ENCODE data around the gene ATXN2.
A peak's percentile ranks its signal among the peaks of the same experiment; 100 is the strongest.

The ATXN2 gene

DNA sequence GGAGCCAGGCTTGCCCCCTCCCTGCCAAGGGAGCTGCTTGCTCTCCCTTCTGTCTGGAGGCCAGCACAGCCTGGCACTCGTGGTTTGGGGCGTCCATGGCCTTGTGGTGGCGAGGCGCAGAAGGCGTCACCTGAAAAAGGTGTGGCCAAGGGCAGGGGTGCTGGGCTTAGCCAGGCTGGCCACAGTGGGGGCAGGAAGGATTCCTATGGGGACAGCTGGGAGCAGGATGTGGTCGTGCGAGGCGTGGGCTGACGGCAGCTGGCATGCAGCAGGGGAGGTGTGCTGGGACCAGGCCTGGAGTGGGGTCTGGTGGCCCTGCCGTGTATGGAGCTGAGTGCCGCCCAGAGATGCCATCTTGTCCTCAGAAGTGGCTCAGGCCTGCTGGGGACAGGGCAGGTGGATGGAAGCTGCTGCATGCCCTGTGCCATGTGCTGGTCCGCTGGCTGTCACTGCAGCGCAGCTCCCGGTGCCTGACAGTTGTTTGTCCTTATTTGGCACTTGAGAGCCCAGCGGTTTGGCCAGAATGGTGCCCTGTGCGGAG lies 163.4 kb downstream of the ATXN2 start:
- DNase-seq: no peak

DNA sequence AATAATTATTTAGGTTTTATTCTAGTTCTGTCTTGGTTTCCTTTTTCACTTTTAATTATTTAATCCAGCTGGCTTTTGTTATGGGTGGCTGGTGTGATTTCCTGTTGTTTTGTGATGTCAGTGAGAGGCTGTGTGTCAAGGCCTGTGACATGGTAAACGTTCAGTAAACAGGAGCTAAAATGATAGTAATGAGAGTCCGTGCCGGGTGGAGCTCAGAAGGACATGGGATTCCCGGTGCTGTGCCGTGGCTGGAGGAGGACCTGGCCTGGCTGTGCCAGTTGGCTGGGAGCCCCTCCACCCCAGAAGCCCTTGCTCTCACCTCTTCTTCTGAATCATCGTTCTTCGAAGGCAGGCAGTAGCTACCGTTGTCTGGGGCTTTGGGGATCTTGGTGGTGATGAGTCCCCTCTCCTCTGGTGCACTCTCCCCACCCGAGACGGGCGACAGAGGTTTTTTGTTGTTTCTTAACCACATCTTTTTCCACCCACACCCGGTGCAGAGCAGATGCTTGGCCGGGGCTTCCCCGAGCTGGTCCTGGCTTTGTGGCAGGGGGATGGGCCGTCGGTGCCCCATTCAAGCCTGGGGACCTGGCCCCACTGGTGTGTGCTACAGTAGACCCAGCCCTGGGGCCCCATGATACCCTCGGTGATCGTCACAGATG lies 164.3 kb downstream of the ATXN2 start:
- DNase-seq: peak; percentile 24

DNA sequence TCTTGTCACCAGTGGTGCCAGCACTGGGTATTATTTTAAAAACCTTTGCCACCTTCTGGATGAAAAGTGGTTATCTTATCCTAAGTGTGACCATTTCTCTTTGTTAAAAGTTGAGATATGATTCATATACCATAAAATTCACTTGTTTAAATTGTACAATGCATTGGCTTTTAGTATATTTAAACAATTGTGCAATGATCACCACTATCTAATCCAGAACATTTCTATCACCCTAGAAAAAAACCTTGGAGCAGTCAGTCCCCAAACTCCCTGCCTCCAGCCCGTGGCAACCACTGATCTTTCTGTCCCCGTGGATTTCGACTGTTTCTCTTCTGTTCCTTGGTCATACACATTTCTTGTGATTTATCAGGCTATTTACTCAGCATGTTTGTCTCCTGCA lies 165.1 kb downstream of the ATXN2 start:
- no peak for DNase-seq

DNA sequence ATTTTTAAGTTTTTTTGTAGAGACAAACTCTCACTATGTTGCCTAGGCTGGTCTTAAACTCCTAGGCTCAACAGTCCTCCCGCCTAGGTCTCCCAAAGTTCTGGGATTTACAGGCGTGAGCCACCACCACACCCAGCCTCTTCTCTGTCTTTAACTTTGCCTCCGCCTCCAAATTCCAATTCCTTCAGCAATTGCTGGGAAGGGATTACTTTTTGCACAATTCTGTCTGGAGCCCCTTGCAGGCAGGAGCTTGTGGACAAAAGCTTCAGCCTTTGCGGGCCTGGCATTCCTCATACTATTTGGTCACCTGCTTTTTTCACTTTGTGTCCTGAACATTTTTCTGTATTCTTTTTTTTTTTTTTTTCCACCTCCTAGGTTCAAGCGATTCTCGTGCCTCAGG lies 167.3 kb downstream of the ATXN2 start:
- no peak for DNase-seq

DNA sequence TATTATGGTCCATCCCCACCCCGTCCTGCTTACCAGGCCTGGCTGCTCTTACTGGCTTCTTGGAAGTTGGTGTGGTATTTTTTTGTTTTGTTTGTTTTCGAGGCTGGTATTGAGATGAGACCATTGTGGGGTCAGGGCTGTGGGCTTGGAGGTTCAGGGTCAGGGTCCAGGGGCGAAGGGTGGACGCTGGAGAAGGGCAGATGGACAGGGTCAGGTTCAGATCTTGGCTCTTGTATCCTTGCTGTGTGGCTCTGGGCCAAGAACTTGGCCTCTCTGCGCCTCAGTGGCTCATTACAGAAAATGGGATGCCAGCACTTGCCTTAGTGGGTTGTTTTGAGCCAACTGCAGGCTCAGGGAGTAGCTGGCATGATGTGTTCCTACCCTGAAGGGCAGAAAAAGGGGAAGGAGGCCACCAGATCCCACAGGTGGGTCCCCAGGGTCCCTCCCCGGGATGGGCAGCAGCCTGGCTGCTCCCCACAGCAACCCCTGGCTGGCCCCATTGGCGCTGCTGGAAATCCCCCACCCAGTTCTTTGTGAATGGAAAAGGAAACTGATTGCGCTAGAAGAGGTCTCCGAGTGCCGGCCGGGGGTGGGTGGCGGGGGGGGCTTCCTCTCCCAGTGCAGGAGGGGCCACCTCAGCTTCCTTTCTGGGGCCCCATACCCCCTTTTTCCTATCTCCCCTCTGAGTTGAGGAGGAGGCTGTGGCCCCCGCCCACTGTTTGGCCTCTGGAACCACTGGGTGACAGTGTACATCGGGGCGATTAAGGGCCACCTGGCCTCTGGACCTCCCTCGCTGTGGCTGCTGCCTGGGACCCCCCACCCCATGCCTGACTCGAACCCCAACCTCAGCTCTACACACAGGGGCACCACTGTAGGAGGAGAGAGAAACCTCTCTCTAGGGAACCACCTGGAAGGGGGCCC lies 168.4 kb downstream of the ATXN2 start:
- DNase-seq: no peak

DNA sequence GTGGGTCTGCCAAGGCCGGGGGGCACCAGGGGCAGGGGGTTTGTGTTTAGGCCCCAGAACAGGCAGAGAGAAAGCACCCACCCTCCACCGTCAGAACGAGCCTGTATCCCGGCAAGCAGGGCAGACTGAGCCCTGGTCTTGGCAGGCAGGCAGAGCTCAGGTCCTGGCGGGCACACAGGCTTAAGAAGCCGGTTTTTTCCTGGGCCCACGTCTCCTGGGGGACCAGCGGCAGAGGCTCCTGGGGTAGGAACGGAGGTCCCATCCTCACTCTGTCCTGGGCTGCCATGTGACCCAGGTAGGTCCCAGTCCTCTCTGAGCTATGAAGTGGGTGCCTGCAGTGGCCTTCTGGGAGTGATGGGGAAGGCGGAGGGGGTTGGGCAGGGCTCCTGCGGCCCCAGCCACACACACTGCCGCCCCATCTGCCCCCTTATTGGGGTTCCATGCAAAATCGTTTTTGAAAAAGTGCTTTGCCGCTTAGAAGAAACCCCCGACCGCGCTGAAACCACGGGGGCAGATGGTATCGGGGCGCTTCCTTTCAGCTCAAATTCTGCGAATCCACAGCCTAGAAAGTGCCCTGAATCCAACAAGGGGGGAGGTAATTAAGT lies 169.2 kb downstream of the ATXN2 start:
- no peak for DNase-seq

DNA sequence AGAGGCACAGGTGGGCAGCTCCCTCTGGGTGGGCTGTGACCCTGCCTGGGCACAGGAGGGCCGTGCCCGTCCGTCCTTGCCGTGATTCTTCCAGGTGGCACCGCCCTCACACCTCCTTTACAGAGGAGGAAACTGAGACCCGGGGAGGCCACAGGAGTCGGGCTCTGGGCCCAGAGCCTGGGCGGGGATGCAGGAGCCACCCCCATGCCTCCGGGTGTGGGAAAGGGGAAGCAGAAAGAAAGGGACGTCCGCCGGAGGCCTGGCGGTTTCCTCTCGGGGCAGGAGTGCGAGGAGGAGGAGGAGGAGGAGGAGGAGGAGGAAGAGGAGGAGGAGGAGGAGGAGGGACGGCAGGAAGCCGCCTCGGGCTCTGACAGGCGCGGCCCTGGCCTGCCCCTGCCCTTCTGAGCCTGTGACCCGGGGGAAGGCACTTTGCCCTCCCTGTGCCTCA lies 170.4 kb downstream of the ATXN2 start:
- DNase-seq: no peak

DNA sequence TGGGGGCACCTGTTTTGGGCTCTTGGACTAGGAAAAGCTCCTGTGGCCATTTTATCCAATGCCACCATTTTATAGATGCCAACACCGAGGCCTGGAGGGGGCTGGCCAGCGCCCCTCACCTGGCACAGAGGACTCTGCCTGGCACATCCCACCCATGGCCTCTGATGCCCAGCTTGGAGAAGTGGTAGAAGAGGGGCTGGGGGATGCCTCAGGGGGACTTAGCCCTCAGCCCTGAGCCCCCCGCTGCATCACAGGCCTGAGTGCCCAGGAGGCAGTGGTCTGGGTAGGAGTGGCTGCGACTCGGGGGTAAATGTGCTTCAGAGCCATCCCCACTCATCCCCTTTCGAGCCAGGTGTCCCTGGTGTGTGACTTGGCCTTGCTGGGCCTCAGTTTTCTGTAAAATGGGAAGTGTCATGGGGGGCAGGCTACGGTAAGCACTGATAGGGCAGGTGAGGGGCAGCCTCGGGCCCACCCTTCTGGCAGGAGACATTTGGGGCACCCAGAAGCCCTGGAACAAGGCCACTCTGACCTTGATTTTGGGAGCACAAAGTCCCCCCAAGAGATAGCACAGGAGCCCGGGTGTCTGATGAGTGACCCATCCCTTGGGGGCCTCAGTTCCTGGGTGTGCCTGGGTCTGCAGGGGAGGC lies 170.9 kb downstream of the ATXN2 start:
- DNase-seq: no peak

DNA sequence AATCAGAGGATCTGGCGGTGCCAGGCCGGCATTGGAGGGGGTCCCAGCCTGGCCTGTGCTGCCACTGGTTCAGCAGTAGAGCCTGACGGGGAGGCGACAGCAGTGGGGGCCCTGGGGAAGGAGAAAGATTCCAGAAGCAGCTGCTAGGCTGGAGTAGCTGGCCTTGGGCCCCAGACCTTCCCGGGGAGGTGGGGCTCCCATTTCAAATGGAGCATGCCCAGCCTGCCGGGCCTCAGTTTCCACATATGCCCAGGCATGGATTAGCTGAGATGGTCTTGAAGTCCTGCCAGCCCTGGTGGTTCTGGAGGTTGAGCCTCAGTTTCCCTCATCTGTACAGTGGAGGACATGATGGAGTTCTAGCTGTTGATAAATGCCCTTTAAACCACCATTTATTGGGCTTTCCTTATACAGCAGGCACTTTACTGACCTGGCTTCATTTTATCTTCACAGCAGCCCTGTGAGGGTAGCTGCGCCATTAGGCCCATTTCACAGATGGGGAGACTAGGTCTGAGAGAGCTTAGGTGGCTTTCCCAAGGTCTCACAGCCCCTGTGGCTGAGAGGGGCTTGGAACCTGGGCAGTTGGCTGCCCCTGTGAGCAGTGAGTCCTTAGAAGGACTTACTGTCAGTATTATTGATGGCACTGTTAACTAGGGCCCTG lies 171.6 kb downstream of the ATXN2 start:
- DNase-seq: no peak

DNA sequence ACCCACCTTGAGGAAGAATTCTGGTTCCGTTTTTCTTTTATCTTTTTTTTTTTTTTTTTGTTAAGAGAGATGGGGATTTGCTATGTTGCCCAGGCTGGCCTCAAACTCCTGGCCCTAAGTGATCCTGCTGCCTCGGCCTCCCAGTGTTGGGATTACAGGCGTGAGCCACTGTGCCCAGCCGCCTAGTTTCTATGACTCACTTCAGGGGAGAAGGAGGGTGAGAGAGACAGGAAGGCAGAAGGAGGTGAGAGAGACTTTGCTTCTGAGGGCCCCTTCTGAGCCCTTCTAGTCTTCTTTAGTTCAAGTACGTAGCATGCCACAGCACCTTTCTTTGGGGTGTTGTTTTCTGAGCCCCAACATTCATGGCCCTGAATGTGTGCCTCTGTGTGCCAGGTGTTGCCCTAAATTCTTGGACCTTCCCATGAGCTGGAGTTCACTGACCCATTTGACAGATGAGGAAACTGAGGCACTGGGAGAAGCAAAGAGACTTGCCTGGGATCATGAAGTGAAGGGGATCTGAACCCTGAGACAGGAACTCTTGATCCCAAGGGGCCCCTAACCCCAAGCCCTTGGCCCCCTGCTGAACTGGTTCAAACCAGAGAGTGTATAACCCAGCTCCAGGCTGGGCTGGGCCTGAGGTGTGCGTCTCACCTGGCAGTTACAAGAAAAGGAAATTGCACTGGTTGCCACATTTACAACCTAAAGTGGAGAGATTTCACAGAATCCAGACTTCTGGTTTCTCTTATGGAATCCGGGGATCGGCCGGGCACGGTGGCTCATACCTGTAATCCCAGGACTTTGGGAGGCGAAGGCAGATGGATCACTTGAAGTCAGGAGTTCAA lies 172.6 kb downstream of the ATXN2 start:
- no peak for DNase-seq

DNA sequence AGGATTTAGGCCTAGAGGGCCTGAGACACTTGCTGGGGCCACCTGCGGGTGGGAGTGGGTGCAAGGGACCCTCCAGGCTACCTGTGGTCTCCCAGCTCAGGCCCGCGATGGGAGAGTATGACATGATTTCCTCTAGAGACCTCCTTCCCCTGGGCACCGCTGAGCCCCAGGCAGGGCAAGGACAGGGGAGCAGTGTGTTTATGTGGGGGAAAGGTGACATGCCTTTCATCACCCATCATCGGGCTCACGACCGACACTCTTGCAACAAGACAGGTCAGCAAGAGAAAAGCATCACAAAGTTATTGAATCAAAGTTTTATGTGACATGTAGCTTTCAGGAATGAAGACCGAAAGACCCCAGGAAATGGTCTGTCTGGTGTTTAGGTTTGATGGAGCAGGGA lies 173.5 kb downstream of the ATXN2 start:
- no peak for DNase-seq

DNA sequence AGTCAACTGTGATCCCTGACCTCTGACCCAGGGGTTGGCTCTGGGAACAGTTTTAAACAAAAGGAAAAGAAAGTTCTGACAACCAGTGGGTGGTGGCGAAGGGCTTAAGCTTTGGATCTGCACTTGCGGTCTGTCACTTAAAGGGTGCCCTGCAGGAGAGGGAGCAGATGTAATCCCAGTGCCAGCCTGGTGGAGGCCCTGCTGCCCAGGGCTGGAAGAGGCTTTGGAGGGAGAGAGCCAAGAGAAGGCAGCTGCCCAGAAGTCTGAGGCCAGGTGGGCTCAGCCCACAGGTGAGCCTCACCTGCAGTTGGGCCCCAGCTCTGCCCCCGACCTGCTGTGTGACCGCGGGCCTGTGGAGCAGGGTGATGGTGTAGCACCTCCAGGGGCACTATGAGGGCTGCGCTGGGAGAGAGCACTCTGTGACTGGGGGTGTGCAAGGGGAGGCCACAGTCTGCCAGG lies 174.3 kb downstream of the ATXN2 start:
- DNase-seq: no peak

DNA sequence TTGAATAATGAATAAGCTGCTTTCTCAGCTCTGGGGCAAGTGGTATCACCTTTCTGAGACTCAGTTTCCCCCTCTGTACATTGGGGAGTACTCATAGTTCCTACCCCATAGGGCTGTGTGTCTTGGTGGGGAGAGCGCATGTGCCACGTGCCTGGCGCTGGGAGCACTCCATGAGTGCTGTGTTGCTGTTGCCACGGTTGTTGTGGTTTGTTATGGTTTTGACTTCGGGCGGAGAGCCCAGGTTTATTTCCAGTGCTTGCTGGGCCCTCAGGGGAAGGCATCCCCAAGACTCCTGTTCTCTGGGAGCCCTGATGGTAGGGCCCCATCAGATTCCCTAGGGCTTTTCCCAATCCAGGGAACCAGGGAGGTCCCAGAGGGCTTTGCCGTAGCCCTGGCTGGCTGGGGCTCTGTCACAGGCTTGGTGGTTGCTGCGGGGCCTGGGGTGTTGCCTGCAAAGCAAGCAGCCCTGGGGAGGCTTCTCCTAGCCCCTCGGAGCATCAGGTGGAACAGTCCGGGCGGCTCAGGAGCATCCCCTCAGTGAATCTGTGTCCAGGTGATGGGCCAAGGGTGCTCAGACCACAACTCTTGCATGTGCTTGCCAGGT lies 174.8 kb downstream of the ATXN2 start:
- no peak for DNase-seq

DNA sequence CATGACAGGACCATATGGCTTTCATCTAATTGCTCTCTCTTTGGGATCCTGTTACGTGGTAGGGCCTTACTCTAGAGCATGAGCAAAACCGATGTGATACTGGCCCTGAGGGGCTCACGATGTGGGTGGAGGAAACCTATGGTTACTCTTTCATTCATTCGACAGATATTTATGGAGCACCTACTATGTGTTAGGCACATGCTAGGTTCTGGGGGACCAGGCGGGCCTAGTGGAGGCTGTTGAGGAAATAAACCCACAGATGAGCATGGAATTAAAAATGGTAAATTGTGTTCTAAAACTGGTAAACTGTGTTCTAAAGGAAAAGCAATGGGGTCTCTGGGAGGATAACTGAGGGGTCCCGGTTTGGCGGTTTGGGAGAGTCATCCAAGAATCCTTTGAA lies 178.6 kb downstream of the ATXN2 start:
- DNase-seq: no peak

DNA sequence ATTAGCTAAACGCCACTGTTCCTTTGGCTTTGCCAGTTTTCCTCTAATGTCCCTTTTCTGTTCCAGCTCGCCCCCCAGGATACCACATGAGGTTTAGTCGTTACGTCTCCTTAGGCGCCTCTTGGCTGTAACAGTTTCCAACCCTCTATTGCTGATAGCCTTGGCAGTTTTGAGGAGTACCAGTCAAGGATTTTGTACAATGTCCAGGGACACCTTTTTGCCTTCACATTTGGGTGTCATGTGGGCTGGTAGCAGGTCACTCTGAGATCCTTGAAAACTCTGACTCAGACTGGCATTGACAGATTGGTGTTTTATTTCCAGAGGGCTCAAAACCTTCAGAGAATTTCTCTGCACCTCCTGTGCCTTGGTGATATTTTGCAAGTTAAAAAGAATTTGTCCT lies 179.3 kb downstream of the ATXN2 start:
- DNase-seq: no peak

DNA sequence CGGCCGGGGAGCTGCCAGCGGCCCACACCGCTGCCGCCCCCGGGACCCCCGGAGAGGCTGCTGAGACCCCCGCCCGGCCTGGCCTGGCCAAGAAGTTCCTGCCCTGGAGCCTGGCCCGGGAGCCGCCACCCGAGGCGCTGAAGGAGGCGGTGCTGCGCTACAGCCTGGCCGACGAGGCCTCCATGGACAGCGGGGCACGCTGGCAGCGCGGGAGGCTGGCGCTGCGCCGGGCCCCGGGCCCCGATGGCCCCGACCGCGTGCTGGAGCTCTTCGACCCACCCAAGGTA lies 180.6 kb downstream of the ATXN2 start:
- DNase-seq: no peak

DNA sequence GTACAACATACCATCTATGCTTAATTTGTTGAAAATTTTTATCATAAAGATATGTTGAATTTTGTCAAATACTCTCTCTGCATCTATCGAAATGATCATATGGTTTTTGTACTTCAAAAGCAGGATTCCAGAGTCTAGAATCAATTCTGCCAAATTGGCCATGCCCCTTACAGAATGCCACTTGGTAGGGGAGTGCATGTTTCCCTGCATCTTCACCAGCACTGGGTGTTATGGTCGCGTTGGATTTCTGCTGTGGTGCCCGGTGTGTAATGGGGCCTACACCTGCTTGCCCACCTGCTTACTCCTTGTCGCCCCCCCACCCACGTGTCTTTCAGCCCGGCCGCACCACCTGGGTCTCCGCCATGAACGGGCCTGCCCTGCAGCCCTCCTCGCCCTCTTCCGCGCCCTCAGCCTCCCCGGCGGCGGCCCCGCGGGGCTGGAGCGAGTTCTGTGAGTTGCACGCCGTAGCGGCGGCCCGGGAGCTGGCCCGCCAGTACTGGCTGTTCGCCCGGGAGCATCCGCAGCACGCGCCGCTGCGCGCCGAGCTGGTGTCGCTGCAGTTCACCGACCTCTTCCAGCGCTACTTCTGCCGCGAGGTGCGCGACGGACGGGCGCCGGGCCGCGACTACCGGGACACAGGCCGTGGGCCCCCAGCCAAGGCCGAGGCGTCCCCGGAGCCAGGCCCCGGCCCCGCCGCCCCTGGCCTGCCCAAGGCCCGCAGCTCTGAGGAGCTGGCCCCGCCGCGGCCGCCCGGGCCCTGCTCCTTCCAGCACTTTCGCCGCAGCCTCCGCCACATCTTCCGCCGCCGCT lies 181.1 kb downstream of the ATXN2 start:
- DNase-seq: no peak

DNA sequence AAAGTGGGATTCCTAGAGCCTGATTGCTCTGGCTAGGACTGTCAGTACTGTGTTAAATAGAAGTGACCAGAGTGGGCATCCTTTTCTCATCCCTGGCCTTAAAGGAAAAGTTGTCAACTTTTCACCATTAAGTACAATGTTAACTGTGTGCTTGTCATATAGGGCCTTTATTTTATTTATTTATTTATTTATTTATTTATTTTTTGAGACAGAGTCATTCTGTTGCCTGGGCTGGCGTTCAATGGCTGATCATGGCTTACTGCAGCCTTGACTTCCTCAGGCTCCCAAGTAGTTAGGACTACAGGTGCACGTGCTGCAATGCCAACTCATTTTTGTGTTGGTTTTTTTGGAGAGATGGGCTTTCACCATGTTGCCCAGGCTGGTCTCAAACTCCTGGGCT lies 181.8 kb downstream of the ATXN2 start:
- no peak for DNase-seq

DNA sequence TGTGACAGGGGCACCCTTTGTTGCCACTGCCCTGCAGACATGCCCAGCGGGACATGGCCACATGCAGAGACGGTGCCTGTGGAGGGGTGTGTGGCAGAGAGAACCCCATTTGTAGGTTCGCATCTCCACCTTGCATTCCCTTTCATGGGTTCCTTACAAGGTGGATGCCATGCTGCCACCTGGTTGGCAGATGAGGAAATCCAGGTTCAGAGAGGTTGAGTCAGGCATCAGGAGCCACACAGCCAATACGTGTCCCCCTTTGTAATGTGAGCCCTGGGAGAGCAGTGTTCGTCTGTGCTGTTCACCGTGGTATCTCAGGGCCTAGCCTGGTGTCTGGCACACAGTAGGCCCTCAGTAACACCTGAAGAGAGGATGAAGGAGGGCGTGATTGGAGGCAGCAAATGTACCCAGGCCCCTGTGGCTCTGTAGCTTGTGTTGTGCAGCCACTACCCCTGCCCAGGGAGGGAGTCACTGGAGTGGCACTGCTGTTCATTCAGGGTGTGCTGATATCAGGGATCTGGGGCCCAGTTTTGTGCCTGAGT lies 184.3 kb downstream of the ATXN2 start:
- no peak for DNase-seq

DNA sequence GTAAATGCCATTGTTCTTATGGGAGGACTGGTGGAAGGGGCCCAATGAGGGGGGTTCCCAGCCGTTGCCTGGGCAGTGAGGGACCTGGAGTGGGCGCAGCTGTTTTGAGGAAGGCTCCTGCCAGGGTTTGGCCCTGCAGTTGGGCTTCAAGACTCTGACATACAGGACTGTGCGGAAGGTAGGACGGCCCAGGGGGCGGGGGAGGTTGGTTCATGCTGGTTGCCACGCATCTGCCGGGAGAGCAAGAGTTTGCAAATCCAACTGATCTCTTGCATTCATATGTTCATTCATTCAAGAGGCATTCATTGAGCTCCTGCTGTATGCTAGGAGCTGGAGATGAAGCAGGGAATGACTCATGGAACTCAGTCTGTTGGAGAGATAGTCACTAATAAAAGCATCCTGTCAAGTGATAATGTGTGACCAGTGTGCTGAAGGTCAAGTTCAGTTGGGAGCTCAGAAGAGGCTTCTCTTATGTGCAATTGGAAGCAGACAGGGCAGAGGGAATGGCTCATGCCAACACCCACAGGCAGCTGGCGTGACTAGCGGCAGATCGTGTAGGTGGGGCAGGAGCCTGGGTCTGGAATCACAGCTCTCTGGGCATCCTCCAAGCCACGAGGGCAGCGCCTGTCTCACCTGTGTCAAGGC lies 185.6 kb downstream of the ATXN2 start:
- DNase-seq: peak; percentile 45
